HepG2 (cell line): Measurements from ENCODE around the gene GNB1. TPM values are rescaled to one million over a fixed set of nuclear protein-coding genes. Genes with fewer than 3 reads are reported as not detected.

Experiments used
- AKAP8 ChIP-seq: sonication (generic); formaldehyde crosslinking; IDR thresholded peaks from 2 replicates; pipeline ENCODE4 v1.5.1; 2020; ENCODE audit warnings: mild to moderate bottlenecking, missing genetic modification reagents
- MAZ ChIP-seq, 2 experiments: sonication (generic) in 1 of 2; formaldehyde crosslinking in 1 of 2; IDR thresholded peaks; 2 replicates each; pipeline versions ENCODE4 v1.5.0 to v1.6.1; 2012 to 2020; ENCODE audit warnings: low read depth in 2 of 2, mild to moderate bottlenecking in 2 of 2, borderline replicate concordance in 1 of 2, improper control_type of control experiment in 1 of 2, low read length in 1 of 2, missing genetic modification reagents in 1 of 2, moderate library complexity in 1 of 2
- POLR2A ChIP-seq, 2 experiments: IDR thresholded peaks; 2 replicates each; pipeline ENCODE4 v1.6.1; 2011; ENCODE audit warnings: low read depth in 2 of 2, low read length in 2 of 2, mild to moderate bottlenecking in 1 of 2, moderate library complexity in 1 of 2; ENCODE audit not compliant: insufficient read depth in 1 of 2
- PTBP1 ChIP-seq: fragments of 200-400 bp; formaldehyde crosslinking; IDR thresholded peaks from 2 replicates; pipeline ENCODE4 v1.6.1; 2018; ENCODE audit warnings: low read length, low read depth; ENCODE audit not compliant: poor library complexity, severe bottlenecking
- RORA ChIP-seq: sonication (generic); formaldehyde crosslinking; IDR thresholded peaks from 2 replicates; pipeline ENCODE4 v1.5.0; 2020; ENCODE audit warnings: mild to moderate bottlenecking, missing genetic modification reagents, moderate library complexity
- SATB2 ChIP-seq: sonication (generic); formaldehyde crosslinking; IDR thresholded peaks from 2 replicates; pipeline ENCODE4 v1.5.0; 2020; ENCODE audit warnings: missing genetic modification reagents
- SOX6 ChIP-seq, 2 experiments: fragments of 450-650 bp in 1 of 2; sonication (generic) in 1 of 2; formaldehyde crosslinking in 1 of 2; IDR thresholded peaks; 2 replicates each; pipeline versions ENCODE4 v1.4.0 to v1.6.1; 2017 to 2020; ENCODE audit warnings: antibody characterized with exemption in 1 of 2, mild to moderate bottlenecking in 1 of 2, missing genetic modification reagents in 1 of 2
- TBP ChIP-seq: sonication (generic); formaldehyde crosslinking; IDR thresholded peaks from 2 replicates; pipeline ENCODE4 v1.5.0; 2020; ENCODE audit warnings: missing genetic modification reagents
- THAP7 ChIP-seq: sonication (generic); formaldehyde crosslinking; IDR thresholded peaks from 2 replicates; pipeline ENCODE4 v1.8.1; 2023; ENCODE audit warnings: mild to moderate bottlenecking, missing genetic modification reagents
- YEATS4 ChIP-seq: sonication (generic); formaldehyde crosslinking; IDR thresholded peaks from 2 replicates; pipeline ENCODE4 v1.4.0; 2020; ENCODE audit warnings: missing genetic modification reagents, borderline replicate concordance
- ZMYM2 ChIP-seq: sonication (generic); formaldehyde crosslinking; IDR thresholded peaks from 2 replicates; pipeline ENCODE4 v1.8.0; 2022; ENCODE audit warnings: mild to moderate bottlenecking, missing genetic modification reagents
- ZNF12 ChIP-seq: sonication (generic); formaldehyde crosslinking; IDR thresholded peaks from 2 replicates; pipeline ENCODE4 v1.5.0; 2020; ENCODE audit warnings: missing genetic modification reagents
- ZNF496 ChIP-seq: sonication (generic); formaldehyde crosslinking; IDR thresholded peaks from 2 replicates; pipeline ENCODE4 v1.8.1; 2023; ENCODE audit warnings: mild to moderate bottlenecking, moderate library complexity, missing genetic modification reagents; ENCODE audit not compliant: insufficient replicate concordance
- ZNF567 ChIP-seq: sonication (generic); formaldehyde crosslinking; IDR thresholded peaks from 2 replicates; pipeline ENCODE4 v1.8.1; 2023; ENCODE audit warnings: mild to moderate bottlenecking, missing genetic modification reagents, borderline replicate concordance
- ZNF670 ChIP-seq: sonication (generic); formaldehyde crosslinking; IDR thresholded peaks from 2 replicates; pipeline ENCODE4 v1.8.0; 2022; ENCODE audit warnings: mild to moderate bottlenecking, missing genetic modification reagents, borderline replicate concordance
- polyA plus RNA-seq, 8 experiments: library from polyadenylated mRNA; depleted of rRNA in 3 of 8; stranded (reverse) in 7 of 8; unstranded in 1 of 8; fragments of >200 nt; fragmentation: Illumina TruSeq in 4 of 8; extraction: Trizol in 4 of 8; gene quantifications; 2 replicates each; pipeline versions ENCODE4 v1.2.1 to v1.2.3, GENCODE V29; 2011 to 2016; ENCODE audit warnings: low read depth in 4 of 8, missing spikeins in 1 of 8, mixed read lengths in 1 of 8; ENCODE audit not compliant: insufficient read depth in 1 of 8
- total RNA-seq, 5 experiments: library from RNA; depleted of rRNA; stranded (reverse); fragments of >200 nt; fragmentation: Illumina TruSeq; extraction: Trizol; gene quantifications; 2 replicates each; pipeline ENCODE4 v1.2.3, GENCODE V29; 2016; ENCODE audit warnings: low read depth in 1 of 5
- TF ChIP-seq, protein P1 (sequence below): sonication (generic); formaldehyde crosslinking; IDR thresholded peaks from 2 replicates; pipeline ENCODE4 v1.8.0; 2023; ENCODE audit warnings: mild to moderate bottlenecking, missing genetic modification reagents
- TF ChIP-seq, protein P2 (sequence below): sonication (generic); formaldehyde crosslinking; IDR thresholded peaks from 2 replicates; pipeline ENCODE4 v1.5.0; 2020; ENCODE audit warnings: mild to moderate bottlenecking, missing genetic modification reagents
- TF ChIP-seq, protein P3 (sequence below): sonication (generic); formaldehyde crosslinking; IDR thresholded peaks from 2 replicates; pipeline ENCODE4 v1.5.1; 2020; ENCODE audit warnings: mild to moderate bottlenecking, missing genetic modification reagents
- TF ChIP-seq, protein P4 (sequence below): sonication (generic); formaldehyde crosslinking; IDR thresholded peaks from 2 replicates; pipeline ENCODE4 v1.8.1; 2023; ENCODE audit warnings: mild to moderate bottlenecking, missing genetic modification reagents

The GNB1 gene
- total and polyA plus RNA-seq, 2 of the 13 experiments (the other 11 are each of a cell fraction or from before 2014, with no cell fraction given): 66.2 to 327 TPM

GRCh38 chr1:1778663-1779319 lies 112.1 kb downstream of the GNB1 start (continued):
- TF ChIP-seq RORA: no peak
- peak; percentile 48; the same call in 1 of the 2 replicates for TF ChIP-seq THAP7 (CRISPR knock-in tag)
- TF ChIP-seq, protein P1, sequence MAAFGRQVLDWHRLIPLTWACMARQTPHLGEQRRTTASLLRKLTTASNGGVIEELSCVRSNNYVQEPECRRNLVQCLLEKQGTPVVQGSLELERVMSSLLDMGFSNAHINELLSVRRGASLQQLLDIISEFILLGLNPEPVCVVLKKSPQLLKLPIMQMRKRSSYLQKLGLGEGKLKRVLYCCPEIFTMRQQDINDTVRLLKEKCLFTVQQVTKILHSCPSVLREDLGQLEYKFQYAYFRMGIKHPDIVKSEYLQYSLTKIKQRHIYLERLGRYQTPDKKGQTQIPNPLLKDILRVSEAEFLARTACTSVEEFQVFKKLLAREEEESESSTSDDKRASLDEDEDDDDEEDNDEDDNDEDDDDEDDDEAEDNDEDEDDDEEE (CRISPR knock-in tag): peak; percentile 77
- no peak; the same call in 1 of the 2 replicates for TF ChIP-seq MAZ (IDR thresholded peaks at IDR 0.05; ENCODE audit: borderline replicate concordance, low read depth, low read length)
- peak; percentile 55; the same call in 1 of the 2 replicates for TF ChIP-seq MAZ (CRISPR knock-in tag; IDR thresholded peaks at IDR 0.05; ENCODE audit: low read depth)
- TF ChIP-seq, protein P2, sequence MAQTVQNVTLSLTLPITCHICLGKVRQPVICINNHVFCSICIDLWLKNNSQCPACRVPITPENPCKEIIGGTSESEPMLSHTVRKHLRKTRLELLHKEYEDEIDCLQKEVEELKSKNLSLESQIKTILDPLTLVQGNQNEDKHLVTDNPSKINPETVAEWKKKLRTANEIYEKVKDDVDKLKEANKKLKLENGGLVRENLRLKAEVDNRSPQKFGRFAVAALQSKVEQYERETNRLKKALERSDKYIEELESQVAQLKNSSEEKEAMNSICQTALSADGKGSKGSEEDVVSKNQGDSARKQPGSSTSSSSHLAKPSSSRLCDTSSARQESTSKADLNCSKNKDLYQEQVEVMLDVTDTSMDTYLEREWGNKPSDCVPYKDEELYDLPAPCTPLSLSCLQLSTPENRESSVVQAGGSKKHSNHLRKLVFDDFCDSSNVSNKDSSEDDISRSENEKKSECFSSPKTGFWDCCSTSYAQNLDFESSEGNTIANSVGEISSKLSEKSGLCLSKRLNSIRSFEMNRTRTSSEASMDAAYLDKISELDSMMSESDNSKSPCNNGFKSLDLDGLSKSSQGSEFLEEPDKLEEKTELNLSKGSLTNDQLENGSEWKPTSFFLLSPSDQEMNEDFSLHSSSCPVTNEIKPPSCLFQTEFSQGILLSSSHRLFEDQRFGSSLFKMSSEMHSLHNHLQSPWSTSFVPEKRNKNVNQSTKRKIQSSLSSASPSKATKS (CRISPR knock-in tag): no peak
- TF ChIP-seq TBP: no peak
- peak; percentile 66; the same call in 1 of the 2 replicates for TF ChIP-seq ZNF670 (CRISPR knock-in tag)
- TF ChIP-seq POLR2A (IDR thresholded peaks at IDR 0.05; ENCODE audit: insufficient read depth in 1 of 2, low read depth in 2 of 2, low read length in 2 of 2): peak in 1 of 2 experiments; percentile 49; a peak in 1 of 4 replicates
- 0 out of 2 replicates have a peak, but pooled peaks have one; percentile 29 for TF ChIP-seq ZNF567 (CRISPR knock-in tag)
- TF ChIP-seq, protein P3, sequence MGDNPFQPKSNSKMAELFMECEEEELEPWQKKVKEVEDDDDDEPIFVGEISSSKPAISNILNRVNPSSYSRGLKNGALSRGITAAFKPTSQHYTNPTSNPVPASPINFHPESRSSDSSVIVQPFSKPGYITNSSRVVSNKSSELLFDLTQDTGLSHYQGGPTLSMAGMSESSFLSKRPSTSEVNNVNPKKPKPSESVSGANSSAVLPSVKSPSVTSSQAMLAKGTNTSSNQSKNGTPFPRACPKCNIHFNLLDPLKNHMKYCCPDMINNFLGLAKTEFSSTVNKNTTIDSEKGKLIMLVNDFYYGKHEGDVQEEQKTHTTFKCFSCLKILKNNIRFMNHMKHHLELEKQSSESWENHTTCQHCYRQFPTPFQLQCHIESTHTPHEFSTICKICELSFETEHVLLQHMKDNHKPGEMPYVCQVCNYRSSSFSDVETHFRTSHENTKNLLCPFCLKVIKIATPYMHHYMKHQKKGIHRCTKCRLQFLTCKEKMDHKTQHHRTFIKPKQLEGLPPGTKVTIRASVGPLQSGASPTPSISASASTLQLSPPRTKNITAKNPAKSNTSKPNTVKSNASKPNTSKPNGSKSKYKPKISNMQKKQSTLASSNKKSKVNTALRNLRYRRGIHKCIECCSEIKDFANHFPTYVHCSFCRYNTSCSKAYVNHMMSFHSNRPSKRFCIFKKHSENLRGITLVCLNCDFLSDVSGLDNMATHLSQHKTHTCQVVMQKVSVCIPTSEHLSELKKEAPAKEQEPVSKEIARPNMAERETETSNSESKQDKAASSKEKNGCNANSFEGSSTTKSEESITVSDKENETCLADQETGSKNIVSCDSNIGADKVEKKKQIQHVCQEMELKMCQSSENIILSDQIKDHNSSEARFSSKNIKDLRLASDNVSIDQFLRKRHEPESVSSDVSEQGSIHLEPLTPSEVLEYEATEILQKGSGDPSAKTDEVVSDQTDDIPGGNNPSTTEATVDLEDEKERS (CRISPR knock-in tag): no peak
- TF ChIP-seq SATB2 (CRISPR knock-in tag): no peak
- TF ChIP-seq ZNF496 (CRISPR knock-in tag): no peak
- peak; percentile 66; the same call in 1 of the 2 replicates for TF ChIP-seq ZMYM2 (CRISPR knock-in tag)
- TF ChIP-seq AKAP8 (CRISPR knock-in tag): no peak
- TF ChIP-seq, protein P4, sequence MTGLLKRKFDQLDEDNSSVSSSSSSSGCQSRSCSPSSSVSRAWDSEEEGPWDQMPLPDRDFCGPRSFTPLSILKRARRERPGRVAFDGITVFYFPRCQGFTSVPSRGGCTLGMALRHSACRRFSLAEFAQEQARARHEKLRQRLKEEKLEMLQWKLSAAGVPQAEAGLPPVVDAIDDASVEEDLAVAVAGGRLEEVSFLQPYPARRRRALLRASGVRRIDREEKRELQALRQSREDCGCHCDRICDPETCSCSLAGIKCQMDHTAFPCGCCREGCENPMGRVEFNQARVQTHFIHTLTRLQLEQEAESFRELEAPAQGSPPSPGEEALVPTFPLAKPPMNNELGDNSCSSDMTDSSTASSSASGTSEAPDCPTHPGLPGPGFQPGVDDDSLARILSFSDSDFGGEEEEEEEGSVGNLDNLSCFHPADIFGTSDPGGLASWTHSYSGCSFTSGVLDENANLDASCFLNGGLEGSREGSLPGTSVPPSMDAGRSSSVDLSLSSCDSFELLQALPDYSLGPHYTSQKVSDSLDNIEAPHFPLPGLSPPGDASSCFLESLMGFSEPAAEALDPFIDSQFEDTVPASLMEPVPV: peak; percentile 74
- TF ChIP-seq ZNF12: 0 out of 2 replicates have a peak, but pooled peaks have one; percentile 4
- no peak for TF ChIP-seq PTBP1
- TF ChIP-seq SOX6 (IDR thresholded peaks at IDR 0.05): no peak
- TF ChIP-seq SOX6 (CRISPR knock-in tag; IDR thresholded peaks at IDR 0.05): peak; percentile 50; the same call in 1 of the 2 replicates
- peak; percentile 75 for TF ChIP-seq YEATS4 (CRISPR knock-in tag)
